H1 (cell line): ENCODE data around the gene TBC1D17. TPM values are rescaled to one million over a fixed set of nuclear protein-coding genes. Genes with fewer than 3 reads are reported as not detected.

ENCODE experiments used
- ASH2L ChIP-seq: fragments of 200-600, 300-600 bp; sonication (generic); IDR thresholded peaks from one replicate; pipeline ENCODE4 v1.7.1; 2017; ENCODE audit warnings: low read length
- BRCA1 ChIP-seq: IDR thresholded peaks from 2 replicates; pipeline ENCODE4 v1.6.1; 2012; ENCODE audit warnings: low read depth, low read length, improper control_type of control experiment
- CBX5 ChIP-seq: fragments of 300-800, 300-1000 bp; sonication (generic); IDR thresholded peaks from 2 replicates; pipeline ENCODE4 v1.7.1; 2016; ENCODE audit warnings: antibody characterized with exemption, low read length, low read depth
- CEBPB ChIP-seq: IDR thresholded peaks from 2 replicates; pipeline ENCODE4 v1.6.1; 2012; ENCODE audit warnings: low read depth, low read length
- CHD1 ChIP-seq: IDR thresholded peaks from 2 replicates; pipeline ENCODE4 v1.6.1; 2012; ENCODE audit warnings: low read depth, low read length, improper control_type of control experiment
- FOSL1 ChIP-seq: IDR thresholded peaks from 2 replicates; pipeline ENCODE4 v1.6.1; 2011; ENCODE audit warnings: mild to moderate bottlenecking, low read depth, low read length, moderate library complexity; ENCODE audit not compliant: insufficient read depth
- HDAC2 ChIP-seq, 2 experiments: fragments of 300-600 bp in 1 of 2; sonication (generic) in 1 of 2; IDR thresholded peaks; 2 replicates each; pipeline ENCODE4 v1.6.1; 2011 to 2012; ENCODE audit warnings: low read depth in 2 of 2, low read length in 2 of 2, mild to moderate bottlenecking in 2 of 2, moderate library complexity in 2 of 2, borderline replicate concordance in 1 of 2, inconsistent platforms in 1 of 2
- HDAC6 ChIP-seq: IDR thresholded peaks from one replicate; pipeline ENCODE4 v1.7.1; 2012; ENCODE audit warnings: low read depth, mild to moderate bottlenecking, inconsistent platforms, low read length, moderate library complexity
- JUN ChIP-seq: IDR thresholded peaks from 2 replicates; pipeline ENCODE4 v1.6.1; 2011; ENCODE audit warnings: low read depth, mild to moderate bottlenecking, improper control_type of control experiment, low read length
- PHF8 ChIP-seq: fragments of 200-600 bp; sonication (generic); conservative IDR thresholded peaks from 2 replicates; pipeline ENCODE4 v1.7.1; 2012; ENCODE audit warnings: low read depth, mild to moderate bottlenecking, inconsistent platforms, low read length, moderate library complexity
- POLR2AphosphoS5 ChIP-seq: IDR thresholded peaks from 2 replicates; pipeline ENCODE4 v1.6.1; 2011; ENCODE audit warnings: low read depth, low read length
- RAD21 ChIP-seq, 2 experiments: IDR thresholded peaks in 1 of 2; conservative IDR thresholded peaks in 1 of 2; 2 replicates each; pipeline ENCODE4 v1.6.1; 2011; ENCODE audit warnings: low read depth in 2 of 2, low read length in 2 of 2, improper control_type of control experiment in 1 of 2, inconsistent platforms in 1 of 2, mild to moderate bottlenecking in 1 of 2, moderate library complexity in 1 of 2
- RNF2 ChIP-seq: fragments of 200-900, 300-1000 bp; sonication (generic); IDR thresholded peaks from 2 replicates; pipeline ENCODE4 v1.7.1; 2016; ENCODE audit warnings: borderline replicate concordance, low read depth, mild to moderate bottlenecking, antibody characterized with exemption, low read length; ENCODE audit not compliant: poor library complexity, severe bottlenecking; ENCODE audit errors: missing control alignments
- SIN3A ChIP-seq, 2 experiments: IDR thresholded peaks in 1 of 2; conservative IDR thresholded peaks in 1 of 2; 2 replicates each; pipeline ENCODE4 v1.6.1; 2011 to 2012; ENCODE audit warnings: low read length in 2 of 2, improper control_type of control experiment in 1 of 2, low read depth in 1 of 2, mild to moderate bottlenecking in 1 of 2
- SIRT6 ChIP-seq: IDR thresholded peaks from one replicate; pipeline ENCODE4 v1.7.1; 2012; ENCODE audit warnings: low read length, inconsistent platforms
- SP4 ChIP-seq: IDR thresholded peaks from 2 replicates; pipeline ENCODE4 v1.6.1; 2012; ENCODE audit warnings: low read length, inconsistent platforms
- SRF ChIP-seq: IDR thresholded peaks from 2 replicates; pipeline ENCODE4 v1.6.1; 2011; ENCODE audit warnings: mild to moderate bottlenecking, low read depth, low read length, moderate library complexity
- TAF1 ChIP-seq: IDR thresholded peaks from 2 replicates; pipeline ENCODE4 v1.6.1; 2011; ENCODE audit warnings: mild to moderate bottlenecking, low read depth, low read length
- TCF12 ChIP-seq: IDR thresholded peaks from 2 replicates; pipeline ENCODE4 v1.6.1; 2011; ENCODE audit warnings: low read depth, mild to moderate bottlenecking, low read length
- YY1 ChIP-seq: IDR thresholded peaks from 2 replicates; pipeline ENCODE4 v1.6.1; 2011; ENCODE audit warnings: low read depth, mild to moderate bottlenecking, low read length
- ZNF274 ChIP-seq: IDR thresholded peaks from 2 replicates; pipeline ENCODE4 v1.7.0; 2012; ENCODE audit warnings: low read length, borderline replicate concordance; ENCODE audit errors: extremely low read depth
- polyA plus RNA-seq, 7 experiments: library from polyadenylated mRNA; depleted of rRNA in 3 of 7; stranded (reverse) in 5 of 7; unstranded in 2 of 7; fragments of >200 nt in 5 of 7; fragments of 200-250 nt in 2 of 7; gene quantifications; 1 replicate in 5 of 7; 2 replicates in 1 of 7; 4 replicates in 1 of 7; pipeline versions ENCODE4 v1.2.1 to v1.2.3, GENCODE V29; 2011 to 2013; ENCODE audit warnings: missing spikeins in 2 of 7, mixed read lengths in 2 of 7
- total RNA-seq: library from RNA; stranded (reverse); fragmentation: NEBNext Ultra II Directional; extraction: Animal tissue kit (Norgen Biotek cat#: 25700); gene quantifications from 2 replicates; pipeline ENCODE4 v1.2.1, GENCODE V29; 2021
- TF ChIP-seq, protein P1 (sequence below): IDR thresholded peaks from 2 replicates; pipeline ENCODE4 v1.6.1; 2012; ENCODE audit warnings: low read length, inconsistent platforms

TBC1D17 gene
- total and polyA plus RNA-seq, 2 of the 8 experiments (the other 6 are each of a cell fraction or from before 2014, with no cell fraction given), result 30.3 to 44.9 TPM

DNA sequence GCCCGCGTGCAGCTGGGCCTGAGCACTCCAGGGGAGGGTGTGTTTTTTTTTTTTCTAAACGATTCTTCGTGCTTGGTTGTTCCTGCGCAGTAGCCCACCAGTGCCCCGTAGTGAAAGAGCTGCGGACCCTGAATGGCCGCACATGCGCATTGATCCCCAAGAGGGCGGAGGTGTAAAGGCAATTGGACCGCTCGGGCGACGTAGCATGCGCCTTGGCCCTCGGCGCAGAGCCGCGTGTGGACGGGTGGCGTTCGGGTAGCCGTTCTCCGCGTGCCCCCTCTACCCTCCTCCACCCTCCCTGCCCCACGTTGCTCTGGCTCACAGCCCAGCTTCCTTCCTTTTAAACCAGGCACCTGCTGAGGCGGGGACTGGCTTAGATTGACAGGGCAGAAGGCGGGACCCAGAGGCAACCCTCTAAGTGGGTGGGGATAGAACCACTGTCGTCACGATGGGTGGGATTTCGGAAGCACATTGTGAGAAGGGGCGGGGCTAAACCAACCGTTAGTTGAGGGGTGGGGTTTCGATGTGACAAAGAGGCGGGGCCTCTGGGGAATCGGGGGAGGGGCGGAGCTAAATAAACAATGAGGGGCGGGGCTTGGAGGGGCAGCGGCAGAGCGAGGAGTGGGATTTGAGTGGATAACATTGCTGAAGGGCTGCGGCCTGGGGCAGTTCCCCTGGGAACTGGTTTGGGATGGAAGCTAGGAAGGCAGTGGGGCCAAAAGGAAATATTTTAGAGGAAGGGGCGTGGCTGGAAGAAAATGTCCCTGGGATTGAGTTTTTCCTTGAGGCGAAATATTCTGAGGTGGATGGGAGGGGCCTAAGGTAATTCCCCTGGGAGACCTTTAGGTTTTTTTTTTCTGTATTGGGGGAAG is 52.3 kb downstream of the TBC1D17 start (continued):
- TF ChIP-seq, protein P1, sequence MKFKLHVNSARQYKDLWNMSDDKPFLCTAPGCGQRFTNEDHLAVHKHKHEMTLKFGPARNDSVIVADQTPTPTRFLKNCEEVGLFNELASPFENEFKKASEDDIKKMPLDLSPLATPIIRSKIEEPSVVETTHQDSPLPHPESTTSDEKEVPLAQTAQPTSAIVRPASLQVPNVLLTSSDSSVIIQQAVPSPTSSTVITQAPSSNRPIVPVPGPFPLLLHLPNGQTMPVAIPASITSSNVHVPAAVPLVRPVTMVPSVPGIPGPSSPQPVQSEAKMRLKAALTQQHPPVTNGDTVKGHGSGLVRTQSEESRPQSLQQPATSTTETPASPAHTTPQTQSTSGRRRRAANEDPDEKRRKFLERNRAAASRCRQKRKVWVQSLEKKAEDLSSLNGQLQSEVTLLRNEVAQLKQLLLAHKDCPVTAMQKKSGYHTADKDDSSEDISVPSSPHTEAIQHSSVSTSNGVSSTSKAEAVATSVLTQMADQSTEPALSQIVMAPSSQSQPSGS, result peak; percentile 36; the same call in 1 of the 2 replicates
- peak; percentile 94 for TF ChIP-seq SP4
- TF ChIP-seq HDAC2 (IDR thresholded peaks at IDR 0.05; ENCODE audit: borderline replicate concordance in 1 of 2, low read depth in 2 of 2, low read length in 2 of 2), result no peak
- TF ChIP-seq JUN, result no peak
- TF ChIP-seq RAD21 (IDR thresholded peaks at IDR 0.05 in 1 of 2, conservative IDR thresholded peaks at IDR 0.05 in 1 of 2; ENCODE audit: low read depth in 2 of 2, low read length in 2 of 2), result no peak
- TF ChIP-seq ASH2L, result no peak
- peak; percentile 52 for TF ChIP-seq SIRT6
- TF ChIP-seq SIN3A (conservative IDR thresholded peaks at IDR 0.05 in 1 of 2, IDR thresholded peaks at IDR 0.05 in 1 of 2; ENCODE audit: low read depth in 1 of 2, low read length in 2 of 2), result peak in 1 of 2 experiments; percentile 19; a peak in 2 of 4 replicates
- TF ChIP-seq CHD1, result no peak
- no peak for TF ChIP-seq CEBPB
- TF ChIP-seq POLR2AphosphoS5, result peak; percentile 99
- peak; percentile 83 for TF ChIP-seq TAF1
- TF ChIP-seq YY1, result no peak
- TF ChIP-seq CBX5, result no peak
- TF ChIP-seq BRCA1, result no peak
- no peak for TF ChIP-seq SRF
- TF ChIP-seq RNF2, result no peak
- TF ChIP-seq FOSL1, result no peak
- TF ChIP-seq TCF12, result no peak
- no peak for TF ChIP-seq ZNF274
- TF ChIP-seq HDAC6, result no peak
- peak; percentile 77 for TF ChIP-seq PHF8
